GM21737 (cell line): Measurements from ENCODE around the gene OR2V2.

Experiments
- ATAC-seq: cut with Tn5 transposase; IDR thresholded peaks from one replicate; pipeline ENCODE4 v1.9.1; 2021; ENCODE audit warnings: mild to moderate bottlenecking, moderate library complexity; ENCODE audit not compliant: unreplicated experiment

OR2V2 gene

GRCh38 chr5:181205761-181206649, 58.6 kb downstream of the OR2V2 start:
- ATAC-seq, result no peak

GRCh38 chr5:181207214-181207959, 60.0 kb downstream of the OR2V2 start:
- peak; percentile 24 for ATAC-seq

GRCh38 chr5:181207960-181208253, 60.5 kb downstream of the OR2V2 start:
- ATAC-seq, result no peak
